ENCODE data around the gene KY. TPM values are rescaled to one million over a fixed set of nuclear protein-coding genes. Genes with fewer than 3 reads are reported as not detected.

The KY gene
- total and polyA plus RNA-seq, 9 of the 15 experiments (the other 6 are each of a cell fraction or from before 2014, with no cell fraction given), result not detected

- H3K27ac ChIP-seq (ENCODE audit: extremely low read depth, low read depth, low read length), result no peak overlapping the region
- no peak overlapping the region for H3K4me2 ChIP-seq (ENCODE audit: insufficient read depth, low read length)
- in situ Hi-C loops (cut with MboI), result no loop called here
- BruUV-seq (replicated peaks), result no TSS peak
- POLR2A ChIA-PET, result no interaction called here
- H3K4me3 ChIP-seq, result no peak overlapping the region
- CTCF ChIA-PET (ENCODE audit: low intra/inter-chr PET ratio), result no interaction called here
- no peaks in the 10 kb centered on the region for H3K79me2 ChIP-seq (ENCODE audit: control insufficient read depth, insufficient read depth, low read length)
- DNase-seq (ENCODE audit: extremely low read depth in 1 of 4, low spot score in 3 of 4) (no peak), FAIRE-seq (no peak), ATAC-seq (no peak)
- WGBS (ENCODE audit: insufficient coverage, low coverage, missing lambda C conversion rate), result 32% methylated on average over 2 of the region's 2 CpGs
- no peaks in the 10 kb centered on the region for H3K9me1 ChIP-seq (ENCODE audit: control insufficient read depth, insufficient read depth, low read length)
- intact Hi-C loops (cut with micrococcal nuclease), result no loop called here
- no peaks in the 10 kb centered on the region for H3K9me3 ChIP-seq (replicated peaks; ENCODE audit: control insufficient read depth, insufficient read depth, low read depth, low read length)
- no peaks in the 10 kb centered on the region for H3K27me3 ChIP-seq (ENCODE audit: control insufficient read depth in 2 of 2, insufficient read depth in 2 of 2, low read length in 2 of 2)
- H4K20me1 ChIP-seq (replicated peaks; ENCODE audit: control insufficient read depth, insufficient read depth, low read length), result no peaks in the 10 kb centered on the region
- H3K4me1 ChIP-seq (replicated peaks in 1 of 2; ENCODE audit: control insufficient read depth in 2 of 2, insufficient read depth in 2 of 2, low read length in 2 of 2), result no peaks in the 10 kb centered on the region
- H3K9ac ChIP-seq (ENCODE audit: insufficient read depth in 1 of 2, low read depth in 2 of 2, low read length in 2 of 2), result no peak overlapping the region
- no peak overlapping the region for H2AFZ ChIP-seq (ENCODE audit: low read depth, low read length)
- H3K36me3 ChIP-seq (ENCODE audit: control insufficient read depth, insufficient read depth, low read length), result no peaks in the 10 kb centered on the region
- TF ChIP-seq CCNT2 (IDR thresholded peaks at IDR 0.05; ENCODE audit: borderline replicate concordance, extremely low read depth, insufficient read length, low read depth, low read length) (no peak), HOXB6 (CRISPR knock-in tag; IDR thresholded peaks at IDR 0.05; ENCODE audit: borderline replicate concordance) (no peak), SAFB (IDR thresholded peaks at IDR 0.05; ENCODE audit: borderline replicate concordance, low read depth, low read length) (no peak), DPF2 (IDR thresholded peaks at IDR 0.05) (no peak), ZNF644 (tag; IDR thresholded peaks at IDR 0.05; ENCODE audit: low read depth) (no peak), PURB (CRISPR knock-in tag; IDR thresholded peaks at IDR 0.05; ENCODE audit: low read depth) (no peak), ZNF165 (CRISPR knock-in tag; IDR thresholded peaks at IDR 0.05; ENCODE audit: borderline replicate concordance) (no peak), CUX1 (CRISPR knock-in tag; IDR thresholded peaks at IDR 0.05) (no peak)
- TF ChIP-seq, protein P1, sequence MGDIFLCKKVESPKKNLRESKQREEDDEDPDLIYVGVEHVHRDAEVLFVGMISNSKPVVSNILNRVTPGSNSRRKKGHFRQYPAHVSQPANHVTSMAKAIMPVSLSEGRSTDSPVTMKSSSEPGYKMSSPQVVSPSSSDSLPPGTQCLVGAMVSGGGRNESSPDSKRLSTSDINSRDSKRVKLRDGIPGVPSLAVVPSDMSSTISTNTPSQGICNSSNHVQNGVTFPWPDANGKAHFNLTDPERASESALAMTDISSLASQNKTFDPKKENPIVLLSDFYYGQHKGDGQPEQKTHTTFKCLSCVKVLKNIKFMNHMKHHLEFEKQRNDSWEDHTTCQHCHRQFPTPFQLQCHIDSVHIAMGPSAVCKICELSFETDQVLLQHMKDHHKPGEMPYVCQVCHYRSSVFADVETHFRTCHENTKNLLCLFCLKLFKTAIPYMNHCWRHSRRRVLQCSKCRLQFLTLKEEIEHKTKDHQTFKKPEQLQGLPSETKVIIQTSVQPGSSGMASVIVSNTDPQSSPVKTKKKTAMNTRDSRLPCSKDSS (IDR thresholded peaks at IDR 0.05; ENCODE audit: low read depth, partially characterized antibody), result no peak
- TF ChIP-seq, protein P2, sequence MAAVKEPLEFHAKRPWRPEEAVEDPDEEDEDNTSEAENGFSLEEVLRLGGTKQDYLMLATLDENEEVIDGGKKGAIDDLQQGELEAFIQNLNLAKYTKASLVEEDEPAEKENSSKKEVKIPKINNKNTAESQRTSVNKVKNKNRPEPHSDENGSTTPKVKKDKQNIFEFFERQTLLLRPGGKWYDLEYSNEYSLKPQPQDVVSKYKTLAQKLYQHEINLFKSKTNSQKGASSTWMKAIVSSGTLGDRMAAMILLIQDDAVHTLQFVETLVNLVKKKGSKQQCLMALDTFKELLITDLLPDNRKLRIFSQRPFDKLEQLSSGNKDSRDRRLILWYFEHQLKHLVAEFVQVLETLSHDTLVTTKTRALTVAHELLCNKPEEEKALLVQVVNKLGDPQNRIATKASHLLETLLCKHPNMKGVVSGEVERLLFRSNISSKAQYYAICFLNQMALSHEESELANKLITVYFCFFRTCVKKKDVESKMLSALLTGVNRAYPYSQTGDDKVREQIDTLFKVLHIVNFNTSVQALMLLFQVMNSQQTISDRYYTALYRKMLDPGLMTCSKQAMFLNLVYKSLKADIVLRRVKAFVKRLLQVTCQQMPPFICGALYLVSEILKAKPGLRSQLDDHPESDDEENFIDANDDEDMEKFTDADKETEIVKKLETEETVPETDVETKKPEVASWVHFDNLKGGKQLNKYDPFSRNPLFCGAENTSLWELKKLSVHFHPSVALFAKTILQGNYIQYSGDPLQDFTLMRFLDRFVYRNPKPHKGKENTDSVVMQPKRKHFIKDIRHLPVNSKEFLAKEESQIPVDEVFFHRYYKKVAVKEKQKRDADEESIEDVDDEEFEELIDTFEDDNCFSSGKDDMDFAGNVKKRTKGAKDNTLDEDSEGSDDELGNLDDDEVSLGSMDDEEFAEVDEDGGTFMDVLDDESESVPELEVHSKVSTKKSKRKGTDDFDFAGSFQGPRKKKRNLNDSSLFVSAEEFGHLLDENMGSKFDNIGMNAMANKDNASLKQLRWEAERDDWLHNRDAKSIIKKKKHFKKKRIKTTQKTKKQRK (IDR thresholded peaks at IDR 0.05; ENCODE audit: borderline replicate concordance, low read depth, low read length), result no peak
Measured at GRCh38 chr3:134564991-134565390, 85.8 kb downstream of the KY start.

Measured in K562 (cell line).